A673 (cell line): ENCODE results near the gene TMEM273.

ENCODE experiments used
- CTCF ChIP-seq: fragments of 300-800, 200-600 bp; sonication (generic); conservative IDR thresholded peaks from 2 replicates; pipeline ENCODE4 v1.5.1; 2017; ENCODE audit warnings: low read depth, mild to moderate bottlenecking, antibody characterized with exemption, low read length, moderate library complexity, mixed read lengths
- EZH2 ChIP-seq: fragments of 200-600 bp; sonication (generic); IDR thresholded peaks from 2 replicates; pipeline ENCODE4 v1.6.1; 2017; ENCODE audit warnings: borderline replicate concordance, low read depth, mild to moderate bottlenecking, mixed read lengths, antibody characterized with exemption, low read length; ENCODE audit not compliant: poor library complexity, severe bottlenecking

GRCh38 chr10:49115796-49116508 is 72.2 kb downstream of the TMEM273 start:
- TF ChIP-seq CTCF, result no peak
- TF ChIP-seq EZH2, result no peak
